ENCODE measurements around the gene KIAA1586. TPM values are rescaled to one million over a fixed set of nuclear protein-coding genes. Genes with fewer than 3 reads are reported as not detected.
A peak's percentile ranks its signal among the peaks of the same experiment; 100 is the strongest.

KIAA1586 gene
- total RNA-seq, 1 experiment from 2014 or later: 21.2 TPM

DNA sequence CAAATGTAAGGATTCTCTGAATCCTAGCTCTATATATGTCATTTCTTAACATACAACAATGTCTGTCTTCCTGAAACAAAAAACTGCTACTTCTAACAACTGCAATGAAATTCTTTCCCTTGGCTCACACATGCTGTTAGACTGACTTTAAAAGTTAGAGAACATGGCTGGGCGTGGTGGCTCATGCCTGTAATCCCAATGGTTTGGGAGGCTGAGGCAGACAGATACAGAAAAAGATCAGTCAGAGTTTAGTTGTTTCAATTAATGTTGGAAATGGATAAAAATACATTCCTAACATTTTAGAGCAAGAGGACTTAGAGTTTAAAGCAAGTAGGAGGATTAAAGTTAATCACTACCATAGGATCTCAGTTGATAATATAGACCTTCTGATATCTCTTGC lies 28.7 kb upstream of the KIAA1586 start:
- TF ChIP-seq SIN3A (IDR thresholded peaks at IDR 0.05; ENCODE audit: borderline replicate concordance, insufficient read depth, low read depth, low read length): no peak
- Histone ChIP-seq H3K27ac (ENCODE audit: low read length) (no peak overlapping the region), H3K36me3 (ENCODE audit: control insufficient read depth, insufficient read depth, low read length) (no peaks in the 10 kb centered on the region), H3K27me3 (ENCODE audit: control insufficient read depth, insufficient read depth, low read length) (no peaks in the 10 kb centered on the region), H3K4me3 (ENCODE audit: low read depth in 2 of 2, low read length in 2 of 2) (no peak overlapping the region), H3K4me1 (ENCODE audit: control insufficient read depth, insufficient read depth, low read length) (no peaks in the 10 kb centered on the region), H3K9me3 (ENCODE audit: control insufficient read depth, insufficient read depth, low read depth, low read length) (no peaks in the 10 kb centered on the region)
- ATAC-seq (no peak), DNase-seq (ENCODE audit: low read depth, low spot score) (no peak)
- CTCF ChIA-PET: no interaction called here
- in situ Hi-C loops (cut with HindIII; ENCODE audit: low pct_unique_long_range_greater_than_20kb, low sequenced_read_pairs): no loop called here
- BruUV-seq (replicated peaks): no TSS peak
- POLR2A ChIA-PET: interaction anchor here (0.9 kb wide), 1 partner anchor 26 kb away, joined by 10 read pairs; no protein-coding TSS in a partner anchor
- intact Hi-C loops (cut with micrococcal nuclease; ENCODE audit: unreplicated experiment): no loop called here

DNA sequence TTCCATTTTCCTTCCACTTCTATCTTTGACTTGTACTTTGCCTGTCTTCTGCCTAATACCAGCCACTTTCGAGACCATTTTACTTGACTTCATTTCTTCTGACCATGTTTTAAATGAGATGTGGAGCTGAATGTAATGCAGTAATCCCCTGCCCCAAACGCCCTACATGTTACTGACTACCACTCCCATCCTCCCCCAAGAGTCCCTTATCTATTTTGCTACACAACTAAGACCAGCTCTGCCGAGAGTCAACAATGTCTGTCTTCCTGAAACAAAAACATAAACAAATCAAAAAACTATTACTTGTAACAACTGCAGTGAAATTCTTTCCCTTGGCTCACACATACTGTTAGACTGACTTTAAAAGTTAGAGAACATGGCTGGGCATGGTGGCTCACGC lies 27.1 kb upstream of the KIAA1586 start:
- Histone ChIP-seq H3K4me3 (ENCODE audit: low read depth in 2 of 2, low read length in 2 of 2) (no peak overlapping the region), H3K9me3 (ENCODE audit: control insufficient read depth, insufficient read depth, low read depth, low read length) (peaks cover 5% of the 10 kb centered on the region), H3K27me3 (ENCODE audit: control insufficient read depth, insufficient read depth, low read length) (no peaks in the 10 kb centered on the region), H3K36me3 (ENCODE audit: control insufficient read depth, insufficient read depth, low read length) (no peaks in the 10 kb centered on the region), H3K4me1 (ENCODE audit: control insufficient read depth, insufficient read depth, low read length) (no peaks in the 10 kb centered on the region), H3K27ac (ENCODE audit: low read length) (no peak overlapping the region)
- ATAC-seq (no peak), DNase-seq (ENCODE audit: low read depth, low spot score) (no peak)
- BruUV-seq (replicated peaks): no TSS peak
- in situ Hi-C loops (cut with HindIII; ENCODE audit: low pct_unique_long_range_greater_than_20kb, low sequenced_read_pairs) (no loop called here), intact Hi-C loops (cut with micrococcal nuclease; ENCODE audit: unreplicated experiment) (no loop called here)
- TF ChIP-seq TCF7L2 (IDR thresholded peaks at IDR 0.05; ENCODE audit: low read depth, low read length) (no peak), POLR2AphosphoS5 (IDR thresholded peaks at IDR 0.05; ENCODE audit: low read depth, low read length) (no peak), SIN3A (IDR thresholded peaks at IDR 0.05; ENCODE audit: borderline replicate concordance, insufficient read depth, low read depth, low read length) (no peak)
- TF ChIP-seq, protein P1, sequence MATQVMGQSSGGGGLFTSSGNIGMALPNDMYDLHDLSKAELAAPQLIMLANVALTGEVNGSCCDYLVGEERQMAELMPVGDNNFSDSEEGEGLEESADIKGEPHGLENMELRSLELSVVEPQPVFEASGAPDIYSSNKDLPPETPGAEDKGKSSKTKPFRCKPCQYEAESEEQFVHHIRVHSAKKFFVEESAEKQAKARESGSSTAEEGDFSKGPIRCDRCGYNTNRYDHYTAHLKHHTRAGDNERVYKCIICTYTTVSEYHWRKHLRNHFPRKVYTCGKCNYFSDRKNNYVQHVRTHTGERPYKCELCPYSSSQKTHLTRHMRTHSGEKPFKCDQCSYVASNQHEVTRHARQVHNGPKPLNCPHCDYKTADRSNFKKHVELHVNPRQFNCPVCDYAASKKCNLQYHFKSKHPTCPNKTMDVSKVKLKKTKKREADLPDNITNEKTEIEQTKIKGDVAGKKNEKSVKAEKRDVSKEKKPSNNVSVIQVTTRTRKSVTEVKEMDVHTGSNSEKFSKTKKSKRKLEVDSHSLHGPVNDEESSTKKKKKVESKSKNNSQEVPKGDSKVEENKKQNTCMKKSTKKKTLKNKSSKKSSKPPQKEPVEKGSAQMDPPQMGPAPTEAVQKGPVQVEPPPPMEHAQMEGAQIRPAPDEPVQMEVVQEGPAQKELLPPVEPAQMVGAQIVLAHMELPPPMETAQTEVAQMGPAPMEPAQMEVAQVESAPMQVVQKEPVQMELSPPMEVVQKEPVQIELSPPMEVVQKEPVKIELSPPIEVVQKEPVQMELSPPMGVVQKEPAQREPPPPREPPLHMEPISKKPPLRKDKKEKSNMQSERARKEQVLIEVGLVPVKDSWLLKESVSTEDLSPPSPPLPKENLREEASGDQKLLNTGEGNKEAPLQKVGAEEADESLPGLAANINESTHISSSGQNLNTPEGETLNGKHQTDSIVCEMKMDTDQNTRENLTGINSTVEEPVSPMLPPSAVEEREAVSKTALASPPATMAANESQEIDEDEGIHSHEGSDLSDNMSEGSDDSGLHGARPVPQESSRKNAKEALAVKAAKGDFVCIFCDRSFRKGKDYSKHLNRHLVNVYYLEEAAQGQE (IDR thresholded peaks at IDR 0.05; ENCODE audit: insufficient read depth in 1 of 2, low read depth in 2 of 2, low read length in 1 of 2): no peak
- TF ChIP-seq, protein P2, sequence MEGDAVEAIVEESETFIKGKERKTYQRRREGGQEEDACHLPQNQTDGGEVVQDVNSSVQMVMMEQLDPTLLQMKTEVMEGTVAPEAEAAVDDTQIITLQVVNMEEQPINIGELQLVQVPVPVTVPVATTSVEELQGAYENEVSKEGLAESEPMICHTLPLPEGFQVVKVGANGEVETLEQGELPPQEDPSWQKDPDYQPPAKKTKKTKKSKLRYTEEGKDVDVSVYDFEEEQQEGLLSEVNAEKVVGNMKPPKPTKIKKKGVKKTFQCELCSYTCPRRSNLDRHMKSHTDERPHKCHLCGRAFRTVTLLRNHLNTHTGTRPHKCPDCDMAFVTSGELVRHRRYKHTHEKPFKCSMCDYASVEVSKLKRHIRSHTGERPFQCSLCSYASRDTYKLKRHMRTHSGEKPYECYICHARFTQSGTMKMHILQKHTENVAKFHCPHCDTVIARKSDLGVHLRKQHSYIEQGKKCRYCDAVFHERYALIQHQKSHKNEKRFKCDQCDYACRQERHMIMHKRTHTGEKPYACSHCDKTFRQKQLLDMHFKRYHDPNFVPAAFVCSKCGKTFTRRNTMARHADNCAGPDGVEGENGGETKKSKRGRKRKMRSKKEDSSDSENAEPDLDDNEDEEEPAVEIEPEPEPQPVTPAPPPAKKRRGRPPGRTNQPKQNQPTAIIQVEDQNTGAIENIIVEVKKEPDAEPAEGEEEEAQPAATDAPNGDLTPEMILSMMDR (IDR thresholded peaks at IDR 0.05): no peak
- CTCF ChIA-PET: no interaction called here
- POLR2A ChIA-PET: no interaction called here

DNA sequence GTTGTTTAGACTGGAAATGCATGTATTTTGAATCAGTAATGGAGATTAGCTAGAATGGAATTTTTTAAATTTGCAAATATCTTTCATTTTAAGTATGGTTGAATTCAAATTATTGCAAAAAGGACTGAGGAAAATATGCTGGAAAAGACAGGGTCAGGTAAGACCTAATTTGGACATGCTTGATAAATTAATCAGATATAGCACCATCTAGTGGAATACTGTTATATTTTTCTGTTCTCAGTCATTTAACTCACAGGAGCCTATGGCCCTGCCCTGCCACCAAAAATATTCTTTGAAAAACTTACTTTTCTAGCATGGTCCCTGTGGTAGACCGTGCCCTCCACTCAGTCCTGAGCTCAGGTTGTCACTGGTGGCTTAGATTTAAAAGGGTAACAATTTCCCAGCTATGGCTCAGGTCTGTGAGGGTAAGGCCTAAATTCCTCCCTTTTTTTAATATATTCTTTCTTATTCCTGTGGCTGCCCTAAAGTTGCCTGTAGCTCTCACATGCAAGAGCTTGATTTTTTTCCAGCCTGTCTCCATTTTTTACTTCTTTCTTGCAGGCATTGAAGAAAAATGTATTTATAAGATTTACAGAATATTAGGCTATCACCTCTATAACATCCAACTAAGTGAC lies 25.3 kb upstream of the KIAA1586 start:
- Histone ChIP-seq H3K27me3 (ENCODE audit: control insufficient read depth, insufficient read depth, low read length) (no peaks in the 10 kb centered on the region), H3K4me3 (ENCODE audit: low read depth in 2 of 2, low read length in 2 of 2) (no peak overlapping the region), H3K27ac (ENCODE audit: low read length) (no peak overlapping the region), H3K36me3 (ENCODE audit: control insufficient read depth, insufficient read depth, low read length) (no peaks in the 10 kb centered on the region), H3K9me3 (ENCODE audit: control insufficient read depth, insufficient read depth, low read depth, low read length) (peaks cover 23% of the 10 kb centered on the region), H3K4me1 (ENCODE audit: control insufficient read depth, insufficient read depth, low read length) (no peaks in the 10 kb centered on the region)
- ATAC-seq (peak; percentile 87), DNase-seq (ENCODE audit: low read depth, low spot score) (peak; percentile 68)
- POLR2A ChIA-PET: no interaction called here
- TF ChIP-seq, protein P2 (IDR thresholded peaks at IDR 0.05): peak; percentile 81
- TF ChIP-seq TCF7L2 (IDR thresholded peaks at IDR 0.05; ENCODE audit: low read depth, low read length): no peak
- in situ Hi-C loops (cut with HindIII; ENCODE audit: low pct_unique_long_range_greater_than_20kb, low sequenced_read_pairs) (no loop called here), intact Hi-C loops (cut with micrococcal nuclease; ENCODE audit: unreplicated experiment) (loop anchor here (2.0 kb wide), 1 partner anchor 118 kb away; no protein-coding TSS in a partner anchor)
- CTCF ChIA-PET: interaction anchor here (1.2 kb wide), 1 partner anchor 66 kb away, joined by 7 read pairs; the partner anchor contains the start of gene BEND6
- no TSS peak for BruUV-seq (replicated peaks)

Measured in Panc1 (cell line).